ENCODE measurements around the gene NCOA7.

Gene NCOA7

GRCh38 chr6:125918681-125919566, 128.2 kb downstream of the NCOA7 start:
- TF ChIP-seq, protein P1, sequence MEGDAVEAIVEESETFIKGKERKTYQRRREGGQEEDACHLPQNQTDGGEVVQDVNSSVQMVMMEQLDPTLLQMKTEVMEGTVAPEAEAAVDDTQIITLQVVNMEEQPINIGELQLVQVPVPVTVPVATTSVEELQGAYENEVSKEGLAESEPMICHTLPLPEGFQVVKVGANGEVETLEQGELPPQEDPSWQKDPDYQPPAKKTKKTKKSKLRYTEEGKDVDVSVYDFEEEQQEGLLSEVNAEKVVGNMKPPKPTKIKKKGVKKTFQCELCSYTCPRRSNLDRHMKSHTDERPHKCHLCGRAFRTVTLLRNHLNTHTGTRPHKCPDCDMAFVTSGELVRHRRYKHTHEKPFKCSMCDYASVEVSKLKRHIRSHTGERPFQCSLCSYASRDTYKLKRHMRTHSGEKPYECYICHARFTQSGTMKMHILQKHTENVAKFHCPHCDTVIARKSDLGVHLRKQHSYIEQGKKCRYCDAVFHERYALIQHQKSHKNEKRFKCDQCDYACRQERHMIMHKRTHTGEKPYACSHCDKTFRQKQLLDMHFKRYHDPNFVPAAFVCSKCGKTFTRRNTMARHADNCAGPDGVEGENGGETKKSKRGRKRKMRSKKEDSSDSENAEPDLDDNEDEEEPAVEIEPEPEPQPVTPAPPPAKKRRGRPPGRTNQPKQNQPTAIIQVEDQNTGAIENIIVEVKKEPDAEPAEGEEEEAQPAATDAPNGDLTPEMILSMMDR (IDR thresholded peaks at IDR 0.05; ENCODE audit: control extremely low read depth, extremely low read depth, low read depth, missing control alignments): no peak
- ChIA-PET CTCF (interaction anchor here (0.8 to 14.4 kb wide), 8 partner anchors 8 to 56 kb away, joined by 3 to 138 read pairs (median 6); partner anchors contain the start of gene HINT3), POLR2A (no interaction called here)
- peak; percentile 71 for DNase-seq (ENCODE audit: extremely low spot score)

- POLR2A ChIA-PET: no interaction called here
- DNase-seq (ENCODE audit: extremely low spot score): no peak
- TF ChIP-seq, protein P1 (IDR thresholded peaks at IDR 0.05; ENCODE audit: control extremely low read depth, extremely low read depth, low read depth, missing control alignments): no peak
- CTCF ChIA-PET: interaction anchor here (0.8 to 14.4 kb wide), 9 partner anchors 9 to 55 kb away, joined by 3 to 138 read pairs (median 5); partner anchors contain the start of gene HINT3
Observed at GRCh38 chr6:125919618-125920017, 128.9 kb downstream of the NCOA7 start.

DNA sequence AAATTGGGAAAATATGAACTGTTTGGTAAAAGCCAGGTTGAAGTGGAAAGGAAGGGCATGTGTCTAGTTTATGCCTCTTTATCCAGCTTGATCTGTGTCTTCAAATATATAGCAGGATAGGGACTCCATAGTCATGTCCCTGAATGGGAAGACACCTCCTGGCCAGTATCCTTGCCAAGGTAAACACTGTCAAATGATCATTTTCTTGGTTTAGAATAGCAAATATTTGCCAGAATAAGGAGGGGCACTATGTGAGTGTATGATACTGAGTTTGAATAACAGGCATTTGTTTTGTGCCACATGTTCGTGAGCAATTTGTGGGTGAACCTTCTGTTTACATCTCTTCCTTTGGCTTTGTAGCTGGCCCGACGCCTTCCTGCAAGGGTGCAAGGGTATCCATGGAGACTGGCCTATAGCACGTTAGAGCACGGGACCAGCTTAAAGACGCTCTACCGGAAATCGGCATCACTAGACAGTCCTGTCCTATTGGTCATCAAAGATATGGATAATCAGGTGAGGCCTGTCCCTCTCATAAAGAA, 131.6 kb downstream of the NCOA7 start:
- no peak for DNase-seq (ENCODE audit: extremely low spot score)
- CTCF ChIA-PET: interaction anchor here (1.0 to 14.4 kb wide), 3 partner anchors 17 to 33 kb away, joined by 3 to 138 read pairs (median 93); partner anchors contain the start of gene HINT3
- TF ChIP-seq, protein P1 (IDR thresholded peaks at IDR 0.05; ENCODE audit: control extremely low read depth, extremely low read depth, low read depth, missing control alignments): no peak
- POLR2A ChIA-PET: no interaction called here

GRCh38 chr6:125923366-125923877, 132.7 kb downstream of the NCOA7 start:
- CTCF ChIA-PET: interaction anchor here (1.3 to 14.4 kb wide), 4 partner anchors 10 to 127 kb away, joined by 3 to 138 read pairs (median 12); partner anchors contain the start of gene HINT3
- POLR2A ChIA-PET: no interaction called here
- TF ChIP-seq, protein P1 (IDR thresholded peaks at IDR 0.05; ENCODE audit: control extremely low read depth, extremely low read depth, low read depth, missing control alignments): no peak
- no peak for DNase-seq (ENCODE audit: extremely low spot score)

DNA sequence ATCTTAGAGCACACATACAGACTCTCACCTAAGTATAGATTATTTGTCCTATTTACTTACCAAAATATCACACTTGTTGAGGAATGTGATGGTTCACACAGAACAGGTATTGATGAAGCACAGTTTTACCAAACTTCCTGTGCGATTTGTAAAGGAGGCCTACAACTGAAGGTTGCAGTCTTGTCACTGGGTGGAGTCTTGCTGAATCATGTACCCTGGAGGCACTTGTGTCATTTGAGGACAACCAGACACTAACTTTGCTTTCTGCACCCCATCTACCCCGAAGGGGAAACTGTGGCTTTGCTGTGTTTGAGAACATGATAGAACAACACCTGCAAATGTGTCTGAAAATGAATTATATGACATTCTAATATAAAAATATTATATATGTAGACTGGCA, 133.4 kb downstream of the NCOA7 start:
- CTCF ChIA-PET: interaction anchor here (1.1 to 14.4 kb wide), 9 partner anchors 10 to 128 kb away, joined by 3 to 138 read pairs (median 4); partner anchors contain the start of gene HINT3
- POLR2A ChIA-PET: no interaction called here
- TF ChIP-seq, protein P1 (IDR thresholded peaks at IDR 0.05; ENCODE audit: control extremely low read depth, extremely low read depth, low read depth, missing control alignments): no peak
- no peak for DNase-seq (ENCODE audit: extremely low spot score)

DNA sequence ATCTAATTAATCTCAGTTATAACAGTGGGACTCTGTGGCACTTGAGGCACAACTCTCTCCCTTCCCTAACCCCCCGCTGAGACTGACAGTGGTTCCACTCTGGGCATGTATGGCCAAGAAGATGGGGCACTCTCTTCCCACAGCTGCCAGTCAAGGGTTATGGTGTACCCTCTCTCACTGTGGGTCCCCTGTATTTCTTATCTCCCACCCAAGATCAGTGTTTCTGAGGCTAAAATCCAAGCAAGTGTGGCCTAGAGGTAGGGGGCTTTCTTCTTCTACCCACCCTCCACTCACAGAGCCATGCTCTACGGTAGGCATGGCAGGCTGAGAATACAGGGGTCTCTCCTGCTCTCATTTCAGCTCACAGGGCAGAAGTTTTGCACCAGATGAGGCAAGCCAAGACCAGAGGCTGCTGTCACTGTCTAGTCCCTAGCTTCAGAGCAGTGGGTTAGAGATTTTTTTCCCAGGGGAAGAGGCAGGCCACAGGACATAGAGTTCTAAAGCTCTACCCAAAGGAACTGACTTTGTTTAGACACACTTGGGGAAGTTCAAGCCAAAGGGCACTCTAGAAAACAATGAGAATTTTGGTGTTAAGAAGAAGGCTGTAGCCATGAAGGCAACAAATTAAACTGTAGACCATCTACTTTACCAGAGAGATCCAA, 134.1 kb downstream of the NCOA7 start:
- TF ChIP-seq, protein P1 (IDR thresholded peaks at IDR 0.05; ENCODE audit: control extremely low read depth, extremely low read depth, low read depth, missing control alignments): no peak
- POLR2A ChIA-PET: no interaction called here
- DNase-seq (ENCODE audit: extremely low spot score): no peak
- CTCF ChIA-PET: interaction anchor here (1.1 to 14.4 kb wide), 8 partner anchors 11 to 30 kb away, joined by 3 to 138 read pairs (median 4); partner anchors contain the start of gene HINT3
